ENCODE measurements around the gene ASB8.
A peak's percentile ranks its signal among the peaks of the same experiment; 100 is the strongest.

ASB8 gene

DNA sequence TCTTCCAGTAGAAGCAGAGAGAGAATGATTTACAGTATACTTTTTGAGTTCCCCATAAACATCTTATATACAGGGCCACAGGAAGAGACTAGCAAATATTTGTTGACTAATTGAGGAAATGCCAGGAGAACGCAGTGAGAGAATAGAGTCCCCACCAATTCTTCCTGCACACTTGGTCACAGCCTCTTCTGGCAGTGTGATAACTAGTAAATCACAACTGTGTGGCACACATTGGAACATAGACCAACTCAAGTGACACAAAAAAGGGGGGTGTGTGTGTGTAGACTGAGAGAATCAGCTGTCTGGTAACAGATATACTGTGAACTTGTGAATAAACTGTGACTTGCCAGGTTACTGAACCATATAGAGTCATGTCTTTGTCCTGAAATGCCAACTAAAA lies 27.9 kb downstream of the ASB8 start:
- no peak for TF ChIP-seq TEAD4 (IDR thresholded peaks at IDR 0.05)

DNA sequence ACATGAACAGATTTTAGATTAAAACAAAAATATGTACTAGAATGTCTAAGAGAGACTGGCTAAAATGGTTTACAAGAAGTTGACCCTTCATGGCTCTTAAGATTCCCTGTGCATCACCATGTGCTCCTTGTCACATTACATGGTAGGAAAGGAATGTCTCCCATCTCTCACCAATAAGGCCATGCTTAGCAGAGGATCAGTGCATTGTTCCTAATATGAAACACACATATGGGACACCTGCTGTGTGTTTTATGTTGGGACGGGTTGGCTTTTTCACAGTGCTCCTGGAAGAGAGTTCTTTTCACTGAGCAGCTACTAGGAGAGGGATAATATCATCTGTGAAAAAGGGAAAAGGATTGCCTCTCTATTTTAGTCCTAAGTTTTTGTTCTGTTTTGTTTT lies 28.5 kb downstream of the ASB8 start:
- TF ChIP-seq NFIC (IDR thresholded peaks at IDR 0.05) (no peak), EP300 (IDR thresholded peaks at IDR 0.05; ENCODE audit: borderline replicate concordance) (no peak), TEAD4 (IDR thresholded peaks at IDR 0.05) (no peak), EGR1 (IDR thresholded peaks at IDR 0.05) (no peak), CEBPB (IDR thresholded peaks at IDR 0.05) (no peak)
- TF ChIP-seq, protein P1, sequence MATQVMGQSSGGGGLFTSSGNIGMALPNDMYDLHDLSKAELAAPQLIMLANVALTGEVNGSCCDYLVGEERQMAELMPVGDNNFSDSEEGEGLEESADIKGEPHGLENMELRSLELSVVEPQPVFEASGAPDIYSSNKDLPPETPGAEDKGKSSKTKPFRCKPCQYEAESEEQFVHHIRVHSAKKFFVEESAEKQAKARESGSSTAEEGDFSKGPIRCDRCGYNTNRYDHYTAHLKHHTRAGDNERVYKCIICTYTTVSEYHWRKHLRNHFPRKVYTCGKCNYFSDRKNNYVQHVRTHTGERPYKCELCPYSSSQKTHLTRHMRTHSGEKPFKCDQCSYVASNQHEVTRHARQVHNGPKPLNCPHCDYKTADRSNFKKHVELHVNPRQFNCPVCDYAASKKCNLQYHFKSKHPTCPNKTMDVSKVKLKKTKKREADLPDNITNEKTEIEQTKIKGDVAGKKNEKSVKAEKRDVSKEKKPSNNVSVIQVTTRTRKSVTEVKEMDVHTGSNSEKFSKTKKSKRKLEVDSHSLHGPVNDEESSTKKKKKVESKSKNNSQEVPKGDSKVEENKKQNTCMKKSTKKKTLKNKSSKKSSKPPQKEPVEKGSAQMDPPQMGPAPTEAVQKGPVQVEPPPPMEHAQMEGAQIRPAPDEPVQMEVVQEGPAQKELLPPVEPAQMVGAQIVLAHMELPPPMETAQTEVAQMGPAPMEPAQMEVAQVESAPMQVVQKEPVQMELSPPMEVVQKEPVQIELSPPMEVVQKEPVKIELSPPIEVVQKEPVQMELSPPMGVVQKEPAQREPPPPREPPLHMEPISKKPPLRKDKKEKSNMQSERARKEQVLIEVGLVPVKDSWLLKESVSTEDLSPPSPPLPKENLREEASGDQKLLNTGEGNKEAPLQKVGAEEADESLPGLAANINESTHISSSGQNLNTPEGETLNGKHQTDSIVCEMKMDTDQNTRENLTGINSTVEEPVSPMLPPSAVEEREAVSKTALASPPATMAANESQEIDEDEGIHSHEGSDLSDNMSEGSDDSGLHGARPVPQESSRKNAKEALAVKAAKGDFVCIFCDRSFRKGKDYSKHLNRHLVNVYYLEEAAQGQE (IDR thresholded peaks at IDR 0.05; ENCODE audit: low read depth), result no peak

DNA sequence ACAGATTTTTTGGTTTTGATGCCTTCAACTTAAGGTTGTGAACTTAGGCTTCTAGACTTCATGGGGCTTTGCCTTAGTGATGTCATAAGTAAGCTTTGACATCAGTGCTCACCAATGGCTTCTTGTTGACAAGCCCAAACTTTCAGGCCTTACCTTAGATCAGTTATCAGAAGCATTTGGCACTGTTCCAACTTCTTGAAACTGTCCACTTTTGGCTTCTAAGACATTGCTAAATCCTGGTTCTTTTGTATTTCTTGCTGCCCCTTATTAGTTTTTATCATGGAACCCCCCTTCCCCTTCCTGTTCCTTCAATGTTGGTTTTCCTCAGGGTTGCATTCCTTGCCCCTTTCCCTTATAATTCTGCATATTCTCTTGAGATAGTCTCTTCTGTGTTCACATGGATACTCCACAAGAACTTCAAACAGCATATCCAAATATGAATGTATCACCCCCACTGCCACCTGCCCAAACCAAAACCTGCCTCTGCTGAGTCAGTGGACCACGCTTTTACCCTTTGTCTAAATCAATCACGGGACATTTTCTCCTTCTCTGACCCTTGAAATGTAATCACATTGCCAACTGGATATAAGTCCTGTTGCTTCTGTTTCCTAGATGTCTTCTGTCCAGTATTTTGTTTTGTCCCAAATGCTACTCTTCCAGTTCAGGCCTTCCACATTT lies 30.2 kb downstream of the ASB8 start:
- TF ChIP-seq NFIC (IDR thresholded peaks at IDR 0.05) (peak; percentile 70), FOXM1 (IDR thresholded peaks at IDR 0.05; ENCODE audit: borderline replicate concordance, low read depth) (no peak), ZBTB7A (IDR thresholded peaks at IDR 0.05; ENCODE audit: low read depth) (no peak)

DNA sequence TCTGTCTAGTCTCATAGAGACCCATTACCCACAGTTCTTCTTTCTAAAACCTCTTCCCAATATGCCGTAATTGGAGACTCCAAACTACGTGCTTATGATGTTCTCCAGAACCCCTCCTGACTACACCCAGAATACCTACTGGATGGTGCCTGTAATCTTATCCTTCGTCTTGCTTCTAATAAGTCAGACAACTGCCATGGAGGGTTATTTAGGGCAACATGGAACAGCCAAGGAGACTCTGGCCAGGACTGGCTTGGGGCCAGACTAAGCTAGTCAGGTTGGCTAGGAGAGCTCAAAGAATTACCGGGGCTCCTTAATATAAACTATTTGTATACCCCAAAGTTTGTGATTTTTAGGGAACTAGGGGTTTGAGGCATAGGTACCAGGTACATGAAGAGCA lies 31.3 kb downstream of the ASB8 start:
- TF ChIP-seq, protein P1 (IDR thresholded peaks at IDR 0.05; ENCODE audit: low read depth), result no peak
- TF ChIP-seq NFIC (IDR thresholded peaks at IDR 0.05) (no peak), YY1 (IDR thresholded peaks at IDR 0.05; ENCODE audit: low read depth) (no peak), EGR1 (IDR thresholded peaks at IDR 0.05) (no peak), RAD21 (IDR thresholded peaks at IDR 0.05; ENCODE audit: low read depth) (no peak), CREB1 (IDR thresholded peaks at IDR 0.05; ENCODE audit: low read depth) (no peak), TEAD4 (IDR thresholded peaks at IDR 0.05) (no peak), TCF12 (IDR thresholded peaks at IDR 0.05; ENCODE audit: low read depth) (no peak)
- TF ChIP-seq, protein P2, sequence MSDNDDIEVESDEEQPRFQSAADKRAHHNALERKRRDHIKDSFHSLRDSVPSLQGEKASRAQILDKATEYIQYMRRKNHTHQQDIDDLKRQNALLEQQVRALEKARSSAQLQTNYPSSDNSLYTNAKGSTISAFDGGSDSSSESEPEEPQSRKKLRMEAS (IDR thresholded peaks at IDR 0.05), result no peak
- TF ChIP-seq, protein P3, sequence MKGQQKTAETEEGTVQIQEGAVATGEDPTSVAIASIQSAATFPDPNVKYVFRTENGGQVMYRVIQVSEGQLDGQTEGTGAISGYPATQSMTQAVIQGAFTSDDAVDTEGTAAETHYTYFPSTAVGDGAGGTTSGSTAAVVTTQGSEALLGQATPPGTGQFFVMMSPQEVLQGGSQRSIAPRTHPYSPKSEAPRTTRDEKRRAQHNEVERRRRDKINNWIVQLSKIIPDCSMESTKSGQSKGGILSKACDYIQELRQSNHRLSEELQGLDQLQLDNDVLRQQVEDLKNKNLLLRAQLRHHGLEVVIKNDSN (IDR thresholded peaks at IDR 0.05), result no peak

DNA sequence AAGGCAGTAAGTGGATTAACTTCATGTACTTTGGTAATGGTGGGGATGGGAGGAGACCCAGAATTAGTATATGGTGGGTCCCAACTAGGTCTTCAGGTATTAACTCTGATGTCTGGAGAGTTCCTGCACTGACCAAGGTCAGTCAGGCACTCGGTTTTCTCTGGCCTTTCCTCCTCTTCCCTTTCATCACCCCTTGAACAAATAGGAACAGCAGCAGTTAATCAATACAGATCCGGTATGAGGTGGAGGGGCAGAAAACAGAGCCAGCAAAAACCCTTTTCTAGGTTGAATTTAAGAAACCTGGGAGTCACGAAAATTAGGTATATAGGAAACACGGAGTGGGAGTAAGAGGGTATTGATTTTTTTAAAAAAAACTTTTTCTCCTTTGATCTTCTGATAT lies 34.1 kb downstream of the ASB8 start:
- TF ChIP-seq EP300 (IDR thresholded peaks at IDR 0.05; ENCODE audit: borderline replicate concordance), result no peak
- TF ChIP-seq YY1 (IDR thresholded peaks at IDR 0.05; ENCODE audit: low read depth), result no peak
- TF ChIP-seq, protein P3 (IDR thresholded peaks at IDR 0.05), result no peak
- TF ChIP-seq, protein P2 (IDR thresholded peaks at IDR 0.05), result no peak
- TF ChIP-seq, protein P1 (IDR thresholded peaks at IDR 0.05; ENCODE audit: low read depth), result no peak
- TF ChIP-seq FOXM1 (IDR thresholded peaks at IDR 0.05; ENCODE audit: borderline replicate concordance, low read depth), result no peak
- TF ChIP-seq NFIC (IDR thresholded peaks at IDR 0.05), result no peak

Data from Ishikawa (cell line).